Stimulated activated CD4-positive, alpha-beta T cell treated with anti-CD3 and anti-CD28 coated beads, Interleukin-15, amount 100 ng/mL, for 24 hours (primary cell): Measurements from ENCODE around the gene NDST4.

Experiments used
- DNase-seq: peaks from one replicate; pipeline ENCODE4 v3.0.0-alpha.2; 2020

Gene NDST4

GRCh38 chr4:114782415-114783214, 330.8 kb downstream of the NDST4 start:
- no peak for DNase-seq

- no peak for DNase-seq
Observed at GRCh38 chr4:114780205-114780604, 333.2 kb downstream of the NDST4 start.
